IMR-90 (cell line): ENCODE measurements around the gene STT3A.

Source experiments
- BHLHE40 ChIP-seq: fragments of 150-350 bp; IDR thresholded peaks from 2 replicates; pipeline ENCODE4 v1.6.1; 2016; ENCODE audit warnings: mild to moderate bottlenecking, low read depth, low read length
- POLR2A ChIP-seq: IDR thresholded peaks from 2 replicates; pipeline ENCODE4 v1.6.1; 2012; ENCODE audit warnings: mild to moderate bottlenecking, low read depth, low read length
- RAD21 ChIP-seq: IDR thresholded peaks from 2 replicates; pipeline ENCODE4 v1.6.1; 2012; ENCODE audit warnings: low read length, improper control_type of control experiment
- TF ChIP-seq, protein P1 (sequence below): fragments of 150-350 bp; IDR thresholded peaks from 2 replicates; pipeline ENCODE4 v1.6.1; 2016; ENCODE audit warnings: low read depth, mild to moderate bottlenecking, low read length, moderate library complexity, borderline replicate concordance
- TF ChIP-seq, protein P2 (sequence below): conservative IDR thresholded peaks from 2 replicates; pipeline ENCODE4 v1.5.1; 2012; ENCODE audit warnings: mild to moderate bottlenecking, low read depth, low read length, improper control_type of control experiment

DNA sequence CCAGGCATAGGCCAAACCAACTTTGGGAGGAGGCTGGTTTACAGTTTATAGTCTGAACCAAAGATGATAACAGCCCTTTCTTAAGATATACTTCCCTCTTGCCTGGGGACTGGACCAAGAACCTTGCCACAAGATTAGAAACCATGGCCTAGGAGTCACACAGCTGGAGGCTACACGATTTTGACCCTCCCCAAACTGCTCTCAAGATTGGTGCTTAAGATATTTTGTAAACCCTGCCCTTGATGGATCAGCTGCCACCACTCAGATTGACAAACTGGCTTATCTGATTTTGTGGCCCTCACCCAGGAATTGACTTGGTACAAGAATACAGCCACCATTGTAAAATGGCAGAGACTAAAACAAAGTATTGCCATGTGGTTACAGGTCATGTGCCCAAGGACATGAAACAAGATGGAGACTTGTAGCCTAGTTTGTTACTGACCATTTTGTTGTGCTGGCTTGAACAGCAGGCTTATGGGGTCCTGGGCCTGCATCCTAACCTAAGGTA is 40.8 kb upstream of the STT3A start:
- TF ChIP-seq, protein P1, sequence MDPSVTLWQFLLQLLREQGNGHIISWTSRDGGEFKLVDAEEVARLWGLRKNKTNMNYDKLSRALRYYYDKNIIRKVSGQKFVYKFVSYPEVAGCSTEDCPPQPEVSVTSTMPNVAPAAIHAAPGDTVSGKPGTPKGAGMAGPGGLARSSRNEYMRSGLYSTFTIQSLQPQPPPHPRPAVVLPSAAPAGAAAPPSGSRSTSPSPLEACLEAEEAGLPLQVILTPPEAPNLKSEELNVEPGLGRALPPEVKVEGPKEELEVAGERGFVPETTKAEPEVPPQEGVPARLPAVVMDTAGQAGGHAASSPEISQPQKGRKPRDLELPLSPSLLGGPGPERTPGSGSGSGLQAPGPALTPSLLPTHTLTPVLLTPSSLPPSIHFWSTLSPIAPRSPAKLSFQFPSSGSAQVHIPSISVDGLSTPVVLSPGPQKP, result no peak
- TF ChIP-seq, protein P2, sequence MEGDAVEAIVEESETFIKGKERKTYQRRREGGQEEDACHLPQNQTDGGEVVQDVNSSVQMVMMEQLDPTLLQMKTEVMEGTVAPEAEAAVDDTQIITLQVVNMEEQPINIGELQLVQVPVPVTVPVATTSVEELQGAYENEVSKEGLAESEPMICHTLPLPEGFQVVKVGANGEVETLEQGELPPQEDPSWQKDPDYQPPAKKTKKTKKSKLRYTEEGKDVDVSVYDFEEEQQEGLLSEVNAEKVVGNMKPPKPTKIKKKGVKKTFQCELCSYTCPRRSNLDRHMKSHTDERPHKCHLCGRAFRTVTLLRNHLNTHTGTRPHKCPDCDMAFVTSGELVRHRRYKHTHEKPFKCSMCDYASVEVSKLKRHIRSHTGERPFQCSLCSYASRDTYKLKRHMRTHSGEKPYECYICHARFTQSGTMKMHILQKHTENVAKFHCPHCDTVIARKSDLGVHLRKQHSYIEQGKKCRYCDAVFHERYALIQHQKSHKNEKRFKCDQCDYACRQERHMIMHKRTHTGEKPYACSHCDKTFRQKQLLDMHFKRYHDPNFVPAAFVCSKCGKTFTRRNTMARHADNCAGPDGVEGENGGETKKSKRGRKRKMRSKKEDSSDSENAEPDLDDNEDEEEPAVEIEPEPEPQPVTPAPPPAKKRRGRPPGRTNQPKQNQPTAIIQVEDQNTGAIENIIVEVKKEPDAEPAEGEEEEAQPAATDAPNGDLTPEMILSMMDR, result no peak
- TF ChIP-seq POLR2A (no peak), BHLHE40 (no peak), RAD21 (no peak)
